Gastroesophageal sphincter (tissue), 3 donors: ENCODE results near the gene SPRN.

ENCODE experiments used
- POLR2A ChIP-seq, 2 donors: fragments of 450-650 bp; IDR thresholded peaks; one replicate each; pipeline ENCODE4 v1.6.1; 2017; ENCODE audit warnings: antibody characterized with exemption in 2 of 2, mild to moderate bottlenecking in 2 of 2, moderate library complexity in 1 of 2
- POLR2AphosphoS5 ChIP-seq: sonication (generic); formaldehyde crosslinking; IDR thresholded peaks from one replicate; pipeline ENCODE4 v1.6.1; 2017; ENCODE audit warnings: antibody characterized with exemption
- TF ChIP-seq, protein P1 (sequence below), 4 experiments: fragments of 200-600 bp in 2 of 4; fragments of 450-650 bp in 2 of 4; sonication (generic) in 1 of 4; IDR thresholded peaks; one replicate each; pipeline ENCODE4 v1.5.1; 2017 to 2019; ENCODE audit warnings: antibody characterized with exemption in 4 of 4, mild to moderate bottlenecking in 2 of 4, moderate library complexity in 2 of 4

- TF ChIP-seq, protein P1, sequence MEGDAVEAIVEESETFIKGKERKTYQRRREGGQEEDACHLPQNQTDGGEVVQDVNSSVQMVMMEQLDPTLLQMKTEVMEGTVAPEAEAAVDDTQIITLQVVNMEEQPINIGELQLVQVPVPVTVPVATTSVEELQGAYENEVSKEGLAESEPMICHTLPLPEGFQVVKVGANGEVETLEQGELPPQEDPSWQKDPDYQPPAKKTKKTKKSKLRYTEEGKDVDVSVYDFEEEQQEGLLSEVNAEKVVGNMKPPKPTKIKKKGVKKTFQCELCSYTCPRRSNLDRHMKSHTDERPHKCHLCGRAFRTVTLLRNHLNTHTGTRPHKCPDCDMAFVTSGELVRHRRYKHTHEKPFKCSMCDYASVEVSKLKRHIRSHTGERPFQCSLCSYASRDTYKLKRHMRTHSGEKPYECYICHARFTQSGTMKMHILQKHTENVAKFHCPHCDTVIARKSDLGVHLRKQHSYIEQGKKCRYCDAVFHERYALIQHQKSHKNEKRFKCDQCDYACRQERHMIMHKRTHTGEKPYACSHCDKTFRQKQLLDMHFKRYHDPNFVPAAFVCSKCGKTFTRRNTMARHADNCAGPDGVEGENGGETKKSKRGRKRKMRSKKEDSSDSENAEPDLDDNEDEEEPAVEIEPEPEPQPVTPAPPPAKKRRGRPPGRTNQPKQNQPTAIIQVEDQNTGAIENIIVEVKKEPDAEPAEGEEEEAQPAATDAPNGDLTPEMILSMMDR (IDR thresholded peaks at IDR 0.05) = no peak
- TF ChIP-seq POLR2AphosphoS5 (no peak), POLR2A (IDR thresholded peaks at IDR 0.05) (no peak)
Measured at GRCh38 chr10:133446979-133447378, 22.6 kb upstream of the SPRN start.
